GM10266 (cell line): ENCODE results near the gene CLEC14A.

Experiments used
- DNase-seq: peaks from one replicate; pipeline ENCODE4 v3.0.0; 2012; ENCODE audit errors: extremely low spot score
- CTCF ChIP-seq: IDR thresholded peaks from 2 replicates; pipeline ENCODE4 v1.5.1; 2012; ENCODE audit warnings: mild to moderate bottlenecking, low read depth; ENCODE audit not compliant: control insufficient read depth, insufficient read depth; ENCODE audit errors: missing control alignments

CLEC14A gene

DNA sequence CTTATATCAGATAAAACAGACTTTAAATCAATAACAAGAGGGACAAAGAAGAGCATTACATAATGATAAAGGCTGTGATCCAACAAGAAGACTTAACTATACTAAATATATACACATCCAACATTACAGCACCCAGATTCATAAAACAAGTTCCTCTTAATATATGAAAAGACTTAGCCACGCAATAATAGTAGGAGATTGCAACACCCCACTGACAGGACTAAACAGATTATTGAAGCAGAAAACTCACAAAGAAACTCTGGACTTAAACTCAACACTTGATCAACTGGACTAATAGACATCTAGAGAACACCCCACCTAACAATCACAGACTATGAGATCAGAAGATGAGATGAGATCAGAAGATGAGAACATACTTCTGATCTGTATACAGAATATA lies 5.7 kb upstream of the CLEC14A start:
- no peak for DNase-seq
- no peak for TF ChIP-seq CTCF

DNA sequence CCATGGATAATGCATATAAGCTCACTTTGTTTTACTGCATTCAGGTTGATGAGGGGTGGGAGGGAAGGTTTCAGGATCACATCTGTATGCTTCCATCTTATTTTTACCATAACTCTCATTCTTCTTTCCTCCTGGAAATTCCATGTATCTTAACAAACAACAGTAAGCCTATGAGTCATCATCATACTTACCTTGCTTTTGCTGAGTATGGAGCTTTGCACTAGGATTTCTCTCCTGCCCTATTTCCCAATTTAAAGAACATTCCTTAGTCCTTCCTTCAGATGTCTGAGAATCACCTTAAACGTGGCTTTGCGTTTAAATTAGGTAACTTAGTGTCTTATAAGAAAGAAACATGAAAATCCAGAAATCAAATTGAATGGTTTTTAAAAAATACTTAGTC lies 1.6 kb upstream of the CLEC14A start:
- DNase-seq, result no peak
- TF ChIP-seq CTCF, result no peak

- no peak for TF ChIP-seq CTCF
- no peak for DNase-seq
Observed at GRCh38 chr14:38256533-38256840, 594 bp upstream of the CLEC14A start.

DNA sequence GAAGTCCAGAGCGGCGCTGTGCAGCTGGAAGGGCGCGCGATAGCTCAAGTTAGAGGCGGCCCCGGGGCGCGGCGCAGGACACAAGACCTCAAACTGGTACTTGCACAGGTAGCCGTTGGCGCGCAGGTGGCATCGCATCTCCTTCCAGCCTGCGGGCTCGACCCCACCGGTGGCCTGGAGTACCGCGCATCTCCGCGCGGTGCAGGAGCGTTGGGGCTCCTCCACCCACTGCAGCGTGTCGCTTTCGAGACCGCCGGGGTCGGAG lies 553 bp downstream of the CLEC14A start:
- no peak for TF ChIP-seq CTCF
- no peak for DNase-seq

- no peak for TF ChIP-seq CTCF
- DNase-seq, result no peak
Observed at GRCh38 chr14:38254571-38255407, 1.1 kb downstream of the CLEC14A start.

- no peak for DNase-seq
- no peak for TF ChIP-seq CTCF
Observed at GRCh38 chr14:38253676-38254075, 2.2 kb downstream of the CLEC14A start.

- no peak for TF ChIP-seq CTCF
- no peak for DNase-seq
Observed at GRCh38 chr14:38252066-38252710, 3.7 kb downstream of the CLEC14A start.
